GM21526 (cell line): ENCODE data around the gene NELFA.
"Not testable (repeated sequence)": the region's sequence is repeated elsewhere in the genome, so short reads cannot be mapped to it uniquely, and the experiment has no call there.

Source experiments
- ATAC-seq: cut with Tn5 transposase; IDR thresholded peaks from one replicate; pipeline ENCODE4 v1.9.1; 2021; ENCODE audit warnings: moderate library complexity; ENCODE audit not compliant: unreplicated experiment, low FRiP score

The NELFA gene

GRCh38 chr4:1997712-1998111, 11.1 kb downstream of the NELFA start:
- ATAC-seq, result no peak

DNA sequence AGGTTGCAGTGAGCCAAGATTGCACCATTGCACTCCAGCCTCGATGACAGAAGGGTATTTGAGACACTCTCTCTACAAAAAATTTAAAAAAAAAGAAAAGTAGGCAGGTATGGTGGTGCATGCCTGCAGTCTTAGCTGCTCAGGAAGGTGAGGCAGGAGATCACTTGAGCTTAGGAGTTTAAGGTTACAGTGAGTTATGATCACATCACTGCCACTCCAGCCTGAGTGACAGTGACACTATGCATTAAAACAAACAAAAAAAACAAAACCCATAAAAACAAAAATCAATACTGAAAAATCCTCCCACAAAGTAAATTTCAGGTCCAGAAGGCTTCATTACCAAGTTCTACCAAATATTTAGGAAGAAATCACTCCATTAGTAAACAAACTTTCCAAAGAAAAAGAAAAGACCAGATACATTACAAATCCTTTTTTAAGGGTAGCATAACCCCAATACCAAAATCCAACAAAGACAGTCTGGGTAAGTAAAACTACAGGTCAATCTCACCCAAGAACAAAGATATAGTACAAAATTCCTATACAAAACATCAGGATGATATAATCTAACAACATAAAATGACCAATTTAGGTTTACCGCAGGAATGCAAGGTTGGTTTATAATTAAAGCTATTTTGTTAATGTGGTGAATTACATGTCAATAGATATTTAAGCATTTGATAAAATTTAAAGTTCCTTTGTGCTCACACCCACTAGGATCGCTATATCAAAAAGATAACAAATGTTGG, 11.7 kb downstream of the NELFA start:
- no peak for ATAC-seq

GRCh38 chr4:1994938-1995337, 13.8 kb downstream of the NELFA start:
- no peak for ATAC-seq

DNA sequence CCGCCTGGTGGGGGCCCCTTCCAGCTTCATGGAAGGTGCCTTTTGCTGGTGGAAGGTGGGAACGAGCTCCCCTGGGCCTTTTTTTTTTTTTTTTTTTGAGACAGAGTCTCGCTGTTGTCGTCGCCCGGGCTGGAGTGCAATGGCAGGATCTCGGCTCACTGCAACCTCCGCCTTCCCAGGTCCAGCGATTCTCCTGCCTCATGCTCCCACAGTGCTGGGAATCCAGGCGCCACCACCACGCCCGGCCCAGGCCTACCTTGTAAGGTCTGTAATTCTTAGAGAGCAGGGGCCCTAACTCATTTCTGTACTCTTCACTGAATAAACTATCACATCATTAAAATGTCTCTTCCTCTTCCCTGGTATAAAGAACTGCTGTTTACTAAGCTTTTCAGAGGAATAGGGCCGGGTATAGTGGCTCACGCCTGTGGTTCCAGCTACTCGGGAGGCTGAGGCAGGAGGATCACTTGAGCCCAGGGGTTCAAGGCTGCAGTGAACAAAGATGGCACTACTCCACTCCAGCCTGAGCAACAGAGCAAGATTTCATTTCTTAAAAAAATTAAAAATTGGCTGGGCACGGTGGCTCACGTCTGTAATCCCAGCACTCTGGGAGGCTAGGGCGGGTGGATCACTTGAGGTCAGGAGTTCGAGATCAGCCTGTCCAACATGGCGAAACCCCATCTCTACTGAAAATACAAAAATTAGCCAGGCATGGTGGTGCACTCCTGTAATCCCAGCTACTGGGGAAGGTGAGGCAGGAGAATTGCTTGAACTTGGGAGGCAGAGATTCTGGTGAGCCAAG, 14.9 kb downstream of the NELFA start:
- ATAC-seq, result not testable (repeated sequence)

- no peak for ATAC-seq
Observed at GRCh38 chr4:1993169-1993516, 15.6 kb downstream of the NELFA start.

GRCh38 chr4:1992468-1993168, 16.2 kb downstream of the NELFA start:
- ATAC-seq, result no peak

DNA sequence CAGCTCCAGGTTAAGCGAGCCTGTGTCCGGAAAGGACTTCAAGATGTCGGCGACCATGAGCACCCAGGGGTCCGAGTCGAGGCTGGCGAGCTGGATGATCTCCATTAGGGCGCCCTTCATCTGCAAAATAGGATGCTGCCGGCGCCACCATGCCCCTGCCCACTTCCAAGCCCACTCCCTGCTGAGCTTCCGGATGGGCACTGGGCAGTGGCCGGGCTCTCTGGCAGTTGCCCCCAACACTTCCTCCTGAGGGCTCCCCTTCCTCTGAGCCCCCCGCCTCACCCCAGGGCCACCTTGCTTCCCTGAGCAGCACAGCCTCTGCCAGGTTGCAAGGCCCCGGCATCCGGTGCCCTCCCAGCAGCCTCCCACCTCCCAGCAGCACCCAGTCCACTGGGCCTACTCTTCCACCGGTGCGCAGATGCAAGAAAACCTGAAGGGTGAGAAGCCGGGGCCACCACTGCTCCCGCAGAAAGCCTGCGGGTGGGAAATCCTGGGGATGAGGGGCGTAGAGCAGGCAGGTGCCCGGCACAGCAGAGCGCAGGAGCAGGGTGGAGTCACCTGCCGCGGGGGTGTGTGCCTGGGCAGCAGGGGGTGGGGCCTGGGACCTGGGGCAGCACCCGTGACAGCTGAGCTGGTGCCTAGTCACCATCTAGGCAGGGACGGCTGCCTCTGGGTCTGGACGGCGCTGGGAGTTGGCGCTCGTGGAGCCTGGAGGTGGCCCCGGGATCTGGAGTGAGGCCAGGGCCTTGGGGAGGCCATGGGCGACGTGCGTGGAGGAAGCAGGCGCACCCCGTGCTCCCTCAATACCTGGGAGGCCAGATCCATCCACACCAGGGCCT, 17.0 kb downstream of the NELFA start:
- no peak for ATAC-seq

DNA sequence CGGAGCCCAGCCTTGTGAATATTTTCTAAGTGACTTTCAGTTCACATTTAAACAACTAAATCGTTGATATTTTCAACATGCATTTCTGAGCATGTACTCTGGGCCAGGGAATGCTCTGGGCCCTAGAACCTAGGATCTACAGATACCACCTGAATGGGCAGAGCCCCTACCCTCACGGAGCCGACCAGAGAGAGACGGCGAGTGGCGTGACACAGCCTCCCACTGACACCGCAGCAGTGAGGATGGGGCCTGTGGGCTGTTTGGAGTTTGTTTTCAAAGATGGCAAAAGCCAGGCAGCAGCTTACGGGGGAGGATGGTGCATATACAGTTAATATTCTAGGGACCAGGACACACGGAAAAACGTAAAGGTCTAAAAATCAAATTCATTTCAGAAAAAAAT, 17.7 kb downstream of the NELFA start:
- no peak for ATAC-seq

DNA sequence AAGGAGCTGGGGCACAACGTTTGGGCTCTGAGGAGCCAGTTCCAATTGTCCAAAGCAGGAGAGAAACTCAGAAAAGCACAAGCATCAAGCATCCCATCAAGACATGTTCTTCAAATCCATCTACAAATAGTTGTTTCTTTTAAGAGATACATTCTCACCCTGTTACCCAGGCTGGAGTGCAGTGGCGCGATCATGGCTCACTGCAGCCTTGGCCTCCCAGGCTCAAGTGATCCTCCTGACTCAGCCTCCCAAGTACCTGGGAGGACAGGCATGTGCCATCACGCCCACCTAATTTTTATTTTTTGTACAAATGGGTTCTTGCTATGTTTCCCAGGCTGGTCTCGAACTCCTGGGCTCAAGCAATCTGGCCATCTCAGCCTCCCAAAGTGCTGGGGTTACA, 18.1 kb downstream of the NELFA start:
- ATAC-seq, result no peak

- ATAC-seq, result no peak
Observed at GRCh38 chr4:1990348-1990645, 18.5 kb downstream of the NELFA start.

- ATAC-seq, result no peak
Observed at GRCh38 chr4:1989533-1990347, 19.0 kb downstream of the NELFA start.

GRCh38 chr4:1988327-1988724, 20.4 kb downstream of the NELFA start:
- ATAC-seq, result no peak

GRCh38 chr4:1987721-1988326, 20.9 kb downstream of the NELFA start:
- ATAC-seq, result no peak

GRCh38 chr4:1987296-1987695, 21.5 kb downstream of the NELFA start:
- no peak for ATAC-seq

- ATAC-seq, result no peak
Observed at GRCh38 chr4:1986578-1987210, 22.1 kb downstream of the NELFA start.

- ATAC-seq, result no peak
Observed at GRCh38 chr4:1985780-1986577, 22.8 kb downstream of the NELFA start.

DNA sequence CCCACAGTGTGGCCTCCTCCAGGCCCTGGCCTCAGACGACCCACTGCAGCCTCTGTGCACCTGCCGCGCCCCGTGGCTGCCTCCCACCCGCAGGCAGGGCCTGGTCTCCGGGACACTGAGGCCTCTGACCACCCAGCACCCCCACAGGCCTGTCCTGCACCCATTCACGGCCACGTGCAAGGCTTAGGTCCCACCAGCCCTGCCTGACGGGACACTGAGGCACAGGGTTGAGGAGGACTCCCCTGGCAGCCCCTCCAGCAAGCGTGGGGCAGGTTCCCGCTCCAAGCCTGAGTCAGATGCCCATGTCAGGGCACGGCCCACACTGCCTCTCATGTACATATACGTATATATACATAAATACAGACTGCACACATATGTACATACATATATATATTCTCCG, 23.5 kb downstream of the NELFA start:
- no peak for ATAC-seq

DNA sequence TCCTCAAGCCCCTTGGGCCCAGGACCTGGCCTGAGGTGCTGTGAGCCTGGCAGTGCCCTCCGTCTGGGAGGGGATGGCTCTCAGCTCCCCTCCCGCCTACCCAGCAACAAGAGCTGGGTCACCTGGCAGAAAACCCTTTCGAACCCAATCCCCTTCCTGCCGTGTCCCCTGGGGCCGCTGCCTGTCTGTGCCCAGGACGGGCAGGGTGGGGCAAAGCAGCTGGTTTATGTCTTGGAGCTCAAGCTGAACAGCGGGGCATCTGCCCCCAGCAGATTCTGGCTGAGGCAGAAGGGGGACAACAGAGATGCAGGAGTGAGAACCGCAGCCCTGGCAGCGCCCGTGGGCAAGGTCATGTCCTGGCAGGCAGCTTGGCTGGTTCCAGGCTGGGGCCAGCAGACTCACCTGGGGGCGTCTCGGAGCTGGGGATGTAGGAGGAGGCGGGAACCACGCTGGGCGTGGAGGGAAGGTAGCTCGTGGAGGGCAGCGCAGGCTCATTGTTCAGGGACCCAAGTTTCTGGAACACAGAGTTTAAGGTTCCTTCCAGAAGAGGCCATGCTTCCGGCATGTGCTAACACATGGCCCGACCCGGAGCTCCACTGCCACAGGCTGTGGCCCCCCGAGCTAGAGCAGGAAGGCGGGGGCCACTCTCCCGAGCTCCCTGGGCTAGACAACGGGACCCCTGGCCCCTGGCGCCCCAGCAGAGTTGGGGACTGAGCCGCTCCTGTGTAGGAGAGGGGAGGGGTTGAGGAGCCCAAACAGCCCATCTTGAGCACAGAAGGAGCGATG, 24.2 kb downstream of the NELFA start:
- no peak for ATAC-seq
